ENCODE measurements around the gene SOCS7.

- TF ChIP-seq CTCF (IDR thresholded peaks at IDR 0.05) (no peak), POLR2AphosphoS5 (IDR thresholded peaks at IDR 0.05) (peak; percentile 91)
Observed at GRCh38 chr17:38357486-38358123, 6.0 kb downstream of the SOCS7 start.

All from prostate gland (tissue), 2 donors.